ENCODE results near the gene MACROD2. TPM values are rescaled to one million over a fixed set of nuclear protein-coding genes. Genes with fewer than 3 reads are reported as not detected.

The MACROD2 gene
- total RNA-seq, 4 donors from 2014 or later: 2.1 to 28.1 (median 12.6) TPM

DNA sequence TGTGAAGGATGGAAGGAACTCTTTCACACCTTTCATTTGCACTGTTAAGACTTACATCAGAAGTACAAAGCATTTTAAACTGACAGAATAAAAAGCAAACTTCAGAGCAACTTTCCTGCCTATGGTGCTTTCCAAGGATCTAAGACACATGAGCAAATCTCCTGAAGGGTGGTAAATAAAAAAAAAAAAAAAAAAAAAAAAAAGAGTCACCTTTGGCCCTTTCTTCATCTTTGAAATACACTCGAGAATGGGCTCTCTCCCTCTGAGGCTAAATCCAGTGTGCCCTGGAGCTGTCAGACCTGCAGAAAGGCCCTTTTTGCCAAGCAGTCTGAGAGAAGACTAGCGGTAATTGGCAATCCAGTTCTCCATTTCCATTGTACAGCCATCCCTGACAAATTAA, 1455.9 kb downstream of the MACROD2 start:
- no peaks in the 10 kb centered on the region for H3K27me3 ChIP-seq
- no peak overlapping the region for H3K4me3 ChIP-seq
- DNase-seq: no peak
- H3K27ac ChIP-seq: no peak overlapping the region
- no peaks in the 10 kb centered on the region for H3K36me3 ChIP-seq
- intact Hi-C loops (cut with DNase I; ENCODE audit: low total_unique reads): no loop called here
- no peaks in the 10 kb centered on the region for H3K4me1 ChIP-seq
- H3K9me3 ChIP-seq: no peaks in the 10 kb centered on the region
- TF ChIP-seq, protein P1, sequence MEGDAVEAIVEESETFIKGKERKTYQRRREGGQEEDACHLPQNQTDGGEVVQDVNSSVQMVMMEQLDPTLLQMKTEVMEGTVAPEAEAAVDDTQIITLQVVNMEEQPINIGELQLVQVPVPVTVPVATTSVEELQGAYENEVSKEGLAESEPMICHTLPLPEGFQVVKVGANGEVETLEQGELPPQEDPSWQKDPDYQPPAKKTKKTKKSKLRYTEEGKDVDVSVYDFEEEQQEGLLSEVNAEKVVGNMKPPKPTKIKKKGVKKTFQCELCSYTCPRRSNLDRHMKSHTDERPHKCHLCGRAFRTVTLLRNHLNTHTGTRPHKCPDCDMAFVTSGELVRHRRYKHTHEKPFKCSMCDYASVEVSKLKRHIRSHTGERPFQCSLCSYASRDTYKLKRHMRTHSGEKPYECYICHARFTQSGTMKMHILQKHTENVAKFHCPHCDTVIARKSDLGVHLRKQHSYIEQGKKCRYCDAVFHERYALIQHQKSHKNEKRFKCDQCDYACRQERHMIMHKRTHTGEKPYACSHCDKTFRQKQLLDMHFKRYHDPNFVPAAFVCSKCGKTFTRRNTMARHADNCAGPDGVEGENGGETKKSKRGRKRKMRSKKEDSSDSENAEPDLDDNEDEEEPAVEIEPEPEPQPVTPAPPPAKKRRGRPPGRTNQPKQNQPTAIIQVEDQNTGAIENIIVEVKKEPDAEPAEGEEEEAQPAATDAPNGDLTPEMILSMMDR (IDR thresholded peaks at IDR 0.05): no peak
- no peak for TF ChIP-seq POLR2A (IDR thresholded peaks at IDR 0.05)

- TF ChIP-seq, protein P1 (IDR thresholded peaks at IDR 0.05): no peak
- TF ChIP-seq POLR2A (IDR thresholded peaks at IDR 0.05): no peak
- no peaks in the 10 kb centered on the region for H3K36me3 ChIP-seq
- intact Hi-C loops (cut with DNase I; ENCODE audit: low total_unique reads): no loop called here
- no peaks in the 10 kb centered on the region for H3K27me3 ChIP-seq
- H3K27ac ChIP-seq: no peak overlapping the region
- no peak for DNase-seq
- no peaks in the 10 kb centered on the region for H3K9me3 ChIP-seq
- H3K4me1 ChIP-seq: no peaks in the 10 kb centered on the region
- H3K4me3 ChIP-seq: no peak overlapping the region
Observed at GRCh38 chr20:15455279-15455678, 1460.0 kb downstream of the MACROD2 start.

DNA sequence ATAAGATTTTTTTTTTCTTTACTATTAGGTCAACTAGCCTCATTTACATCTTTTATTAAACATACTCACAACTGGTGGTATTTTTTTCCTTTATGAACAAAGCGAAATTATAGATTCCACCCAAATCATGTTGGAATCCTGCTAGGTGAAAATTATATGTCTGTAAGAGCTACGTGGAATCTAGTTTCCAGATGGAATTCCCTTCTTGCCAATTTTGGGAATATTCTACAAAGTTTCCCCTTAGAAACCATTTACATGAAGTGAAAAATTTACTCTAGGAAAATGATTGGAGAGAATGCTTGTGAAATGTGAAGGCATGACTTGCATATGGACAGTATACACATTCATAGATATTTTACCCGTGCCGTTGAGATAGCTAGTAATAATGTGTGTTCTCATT, 1466.6 kb downstream of the MACROD2 start:
- no peaks in the 10 kb centered on the region for H3K4me1 ChIP-seq
- TF ChIP-seq POLR2A (IDR thresholded peaks at IDR 0.05): no peak
- TF ChIP-seq, protein P1 (IDR thresholded peaks at IDR 0.05): no peak
- intact Hi-C loops (cut with DNase I; ENCODE audit: low total_unique reads): no loop called here
- DNase-seq: no peak
- H3K27ac ChIP-seq: no peak overlapping the region
- no peak overlapping the region for H3K4me3 ChIP-seq
- H3K36me3 ChIP-seq: no peaks in the 10 kb centered on the region
- no peaks in the 10 kb centered on the region for H3K9me3 ChIP-seq
- H3K27me3 ChIP-seq: no peaks in the 10 kb centered on the region

DNA sequence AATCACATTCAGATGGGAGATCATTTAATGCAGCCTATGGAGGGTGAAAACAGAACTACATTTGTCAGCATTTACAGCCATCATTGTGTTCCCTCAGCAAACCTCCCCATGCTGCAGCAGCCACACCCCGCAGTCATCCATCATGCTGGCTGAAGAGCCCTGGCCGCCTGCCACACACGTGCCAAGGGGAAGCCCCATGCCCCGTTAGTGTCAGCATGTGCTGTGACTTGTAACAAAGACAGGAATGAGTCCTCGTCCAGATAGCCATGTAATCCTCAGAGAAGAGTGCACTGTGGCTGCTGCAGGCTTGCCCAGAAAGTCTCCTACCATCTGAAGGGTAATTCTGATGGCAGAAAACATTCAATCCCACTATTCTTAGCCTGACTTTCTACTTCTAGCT, 1480.2 kb downstream of the MACROD2 start:
- Histone ChIP-seq H3K36me3 (no peaks in the 10 kb centered on the region), H3K27ac (no peak overlapping the region), H3K27me3 (no peaks in the 10 kb centered on the region), H3K9me3 (no peaks in the 10 kb centered on the region), H3K4me3 (no peak overlapping the region), H3K4me1 (no peaks in the 10 kb centered on the region)
- no peak for DNase-seq
- intact Hi-C loops (cut with DNase I; ENCODE audit: low total_unique reads): no loop called here
- TF ChIP-seq, protein P1 (IDR thresholded peaks at IDR 0.05): no peak
- no peak for TF ChIP-seq POLR2A (IDR thresholded peaks at IDR 0.05)

DNA sequence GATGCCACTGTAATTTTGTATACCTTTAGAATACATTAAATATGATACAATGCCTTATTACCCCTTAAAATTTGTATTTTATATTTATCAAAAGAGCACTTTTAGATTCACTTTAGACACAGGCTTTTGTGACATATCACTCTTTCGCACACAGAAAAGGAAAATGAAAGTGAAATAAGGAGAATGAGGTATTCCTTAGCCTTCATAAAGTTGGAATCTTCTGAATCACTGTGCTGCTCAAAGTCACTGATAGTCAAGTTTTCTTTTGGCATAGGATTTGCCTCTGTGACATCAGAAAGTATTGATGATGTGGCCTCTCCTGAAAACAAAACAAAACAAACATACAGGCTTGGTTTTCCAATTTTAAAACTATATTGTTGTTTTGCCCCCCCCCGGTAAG, 1480.9 kb downstream of the MACROD2 start:
- H3K4me3 ChIP-seq: no peak overlapping the region
- DNase-seq: no peak
- H3K27me3 ChIP-seq: no peaks in the 10 kb centered on the region
- H3K36me3 ChIP-seq: no peaks in the 10 kb centered on the region
- H3K4me1 ChIP-seq: no peaks in the 10 kb centered on the region
- no peak overlapping the region for H3K27ac ChIP-seq
- intact Hi-C loops (cut with DNase I; ENCODE audit: low total_unique reads): no loop called here
- no peaks in the 10 kb centered on the region for H3K9me3 ChIP-seq
- TF ChIP-seq, protein P1 (IDR thresholded peaks at IDR 0.05): no peak
- no peak for TF ChIP-seq POLR2A (IDR thresholded peaks at IDR 0.05)

Data from uterus (tissue), 4 donors.